NCI-H1694 (cell line): Measurements from ENCODE around the gene NMNAT1.
"Not testable (repeated sequence)": the region's sequence is repeated elsewhere in the genome, so short reads cannot be mapped to it uniquely, and the experiment has no call there.

ENCODE experiments used
- DNase-seq: peaks from one replicate; lab custom pipeline; 2025; lab: John Stamatoyannopoulos, UW

The NMNAT1 gene

DNA sequence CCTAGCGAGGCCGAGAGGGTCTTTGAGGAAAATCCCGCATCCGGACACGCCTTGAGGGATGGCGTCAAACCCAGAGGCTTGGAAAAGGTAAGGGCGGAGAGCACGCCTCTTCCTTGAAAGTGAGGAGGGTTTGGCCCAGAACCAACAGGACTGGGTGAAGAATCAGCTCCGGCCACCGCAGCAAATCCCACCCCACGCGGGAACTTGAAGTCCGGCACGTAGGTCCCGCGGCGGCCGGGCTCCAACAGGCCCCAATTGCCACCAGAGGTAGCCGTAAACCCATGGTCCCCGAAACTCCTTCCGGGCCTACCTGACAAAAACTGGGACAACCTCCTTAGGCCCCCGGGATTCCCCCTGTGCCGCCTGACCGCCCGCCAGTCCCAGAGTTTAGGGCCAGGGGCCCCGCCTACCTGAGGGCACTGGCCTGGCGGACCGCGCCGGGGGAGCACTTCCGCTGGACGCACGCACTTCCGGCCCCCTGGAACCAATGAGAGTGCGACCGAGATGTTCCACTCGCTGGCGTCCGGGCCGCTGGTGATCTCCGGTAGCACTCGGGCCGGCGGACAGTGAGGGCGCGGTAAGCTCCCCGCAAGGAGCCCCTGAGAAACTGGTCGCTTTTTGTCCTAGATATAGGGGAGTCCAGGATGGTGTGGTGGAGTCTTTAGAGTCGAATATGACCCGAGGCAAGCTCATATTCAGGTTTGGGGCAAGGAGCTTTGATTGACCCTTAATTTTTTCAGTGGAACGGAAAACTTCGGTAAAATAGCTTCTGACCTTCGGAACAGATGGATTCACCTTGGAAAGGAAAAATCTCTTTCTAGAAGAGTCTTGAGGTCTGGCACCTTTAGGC lies at the start of gene NMNAT1, which contains the start of gene LZIC:
Gene NMNAT1, plus strand, starts transcription at position 537 of the 850 bp plus-strand sequence. CDS start 28,599 bp downstream, outside the sequence.
Gene LZIC, minus strand, starts transcription at position 453 of the 850 bp plus-strand sequence. CDS start 6,772 bp downstream, outside the sequence.
- peak; percentile 66 for DNase-seq

DNA sequence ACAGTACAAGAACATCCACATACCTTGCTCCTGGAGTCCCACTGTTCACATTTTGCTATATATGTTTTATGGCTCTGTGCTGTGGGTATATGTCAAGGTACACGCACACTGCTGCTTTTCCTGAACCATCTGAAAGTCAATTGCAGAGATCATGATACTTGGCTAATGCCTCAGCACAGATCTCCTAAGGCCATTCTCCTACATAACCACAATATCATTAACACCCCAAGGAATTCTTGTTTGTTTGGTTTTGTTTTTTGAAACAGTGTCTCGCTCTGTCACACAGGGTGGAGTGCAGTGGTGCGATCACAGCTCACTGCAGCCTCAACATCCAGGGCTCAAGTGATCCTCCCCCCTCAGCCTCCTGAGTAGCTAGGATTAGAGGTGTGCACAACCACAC lies 49.2 kb upstream of the NMNAT1 start:
- no peak for DNase-seq

DNA sequence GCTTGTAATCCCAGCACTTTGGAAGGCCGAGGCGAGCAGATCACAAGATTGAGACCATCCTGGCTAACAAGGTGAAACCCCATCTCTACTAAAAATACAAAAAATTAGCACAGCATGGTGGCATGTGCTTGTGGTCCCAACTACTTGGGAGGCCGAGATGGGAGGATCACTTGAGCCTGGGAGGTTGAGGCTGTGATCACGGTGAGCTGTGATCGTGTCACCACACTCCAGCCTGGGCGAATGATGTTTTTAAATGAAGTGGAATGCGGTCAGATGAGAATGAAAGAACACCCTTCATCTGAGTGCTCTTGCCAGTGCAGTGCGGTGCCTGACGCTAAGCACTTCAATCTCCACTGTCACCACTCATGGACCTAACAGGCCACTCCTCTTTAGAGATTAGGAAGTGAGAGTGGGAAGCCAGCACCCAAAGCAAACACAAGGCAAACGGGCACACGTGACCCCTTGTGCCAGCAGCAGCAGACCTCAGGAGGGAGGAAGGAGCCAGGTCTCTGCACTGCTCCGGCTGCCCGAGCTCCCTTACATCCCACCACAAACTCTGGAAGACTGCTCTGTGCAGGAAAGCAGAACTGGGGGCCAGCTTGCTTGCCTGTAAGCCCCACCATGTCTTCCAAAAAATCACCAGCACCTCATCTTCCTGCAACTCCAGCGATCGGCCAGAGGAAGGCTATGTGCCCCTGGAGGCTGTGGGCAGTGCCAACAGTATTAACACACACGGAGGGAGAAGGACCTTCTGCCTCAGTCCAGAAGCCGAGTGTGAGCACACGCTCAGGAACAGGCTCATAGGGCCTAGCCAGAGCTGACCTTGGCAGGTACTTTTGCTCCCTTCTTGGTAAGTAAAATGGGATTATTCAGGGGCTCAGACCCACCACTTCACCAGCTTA lies 42.9 kb upstream of the NMNAT1 start:
- DNase-seq: no peak

DNA sequence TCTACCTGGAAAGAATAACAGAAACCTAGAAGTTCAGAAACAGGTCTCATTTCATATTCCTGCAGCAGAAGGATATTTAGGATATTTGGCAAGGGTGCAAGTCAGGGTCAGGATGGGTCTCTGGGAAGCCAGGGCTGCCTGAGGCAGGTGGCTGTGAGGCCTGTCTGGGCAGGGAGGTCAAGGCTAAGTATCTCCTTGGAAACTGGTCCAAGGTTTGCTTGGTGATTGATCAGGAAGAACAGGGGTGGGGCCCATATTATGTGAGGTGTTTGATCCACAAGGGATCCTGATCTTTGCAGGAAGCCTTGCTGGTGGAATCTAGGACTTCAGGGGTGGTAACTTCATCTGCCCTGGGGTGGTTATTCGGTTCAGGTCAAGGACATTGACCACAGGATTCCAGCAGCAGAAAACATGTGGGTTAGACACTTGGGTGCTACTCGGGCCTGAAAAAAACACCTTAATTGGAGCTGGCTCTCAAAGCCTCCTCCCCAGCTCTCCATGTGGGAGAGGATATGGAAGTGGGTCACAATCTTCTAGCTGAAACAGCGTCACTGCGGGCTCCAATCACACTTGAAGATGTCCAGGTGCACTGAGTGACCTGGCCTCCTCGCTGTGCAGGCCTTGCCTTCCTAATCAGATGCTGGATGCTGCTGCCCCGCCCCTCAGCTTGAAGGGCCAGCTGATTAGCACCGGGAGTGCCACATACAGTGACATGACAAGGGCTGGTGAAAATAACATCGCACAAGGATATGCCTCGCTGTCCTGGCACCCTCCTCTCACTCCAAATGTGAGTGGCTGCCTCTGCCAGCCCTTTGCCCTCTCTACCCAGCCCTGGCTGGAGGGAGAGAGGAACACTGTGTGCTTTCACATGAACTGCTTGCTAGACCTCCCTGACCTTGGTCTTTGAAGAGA lies 41.9 kb upstream of the NMNAT1 start:
- no peak for DNase-seq

DNA sequence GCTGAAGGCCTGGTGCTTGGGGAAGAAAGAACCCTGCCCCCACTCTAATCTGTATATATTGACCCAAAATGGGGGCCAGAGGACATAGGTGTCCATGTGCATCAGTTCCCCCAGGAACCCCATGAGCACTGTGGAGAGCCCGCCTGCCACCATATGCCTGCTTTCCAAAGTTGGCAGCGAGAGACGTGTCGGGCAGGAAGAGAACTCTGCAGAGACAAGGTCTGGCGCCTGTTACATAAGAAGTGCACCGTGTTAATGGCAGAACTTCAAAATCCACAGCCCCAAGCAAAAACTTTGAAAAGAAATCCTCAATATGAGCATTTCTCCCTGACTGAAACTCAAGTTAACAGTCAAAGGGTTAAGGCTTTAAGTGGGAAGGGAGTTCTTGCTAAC lies 41.2 kb upstream of the NMNAT1 start:
- peak; percentile 13 for DNase-seq

DNA sequence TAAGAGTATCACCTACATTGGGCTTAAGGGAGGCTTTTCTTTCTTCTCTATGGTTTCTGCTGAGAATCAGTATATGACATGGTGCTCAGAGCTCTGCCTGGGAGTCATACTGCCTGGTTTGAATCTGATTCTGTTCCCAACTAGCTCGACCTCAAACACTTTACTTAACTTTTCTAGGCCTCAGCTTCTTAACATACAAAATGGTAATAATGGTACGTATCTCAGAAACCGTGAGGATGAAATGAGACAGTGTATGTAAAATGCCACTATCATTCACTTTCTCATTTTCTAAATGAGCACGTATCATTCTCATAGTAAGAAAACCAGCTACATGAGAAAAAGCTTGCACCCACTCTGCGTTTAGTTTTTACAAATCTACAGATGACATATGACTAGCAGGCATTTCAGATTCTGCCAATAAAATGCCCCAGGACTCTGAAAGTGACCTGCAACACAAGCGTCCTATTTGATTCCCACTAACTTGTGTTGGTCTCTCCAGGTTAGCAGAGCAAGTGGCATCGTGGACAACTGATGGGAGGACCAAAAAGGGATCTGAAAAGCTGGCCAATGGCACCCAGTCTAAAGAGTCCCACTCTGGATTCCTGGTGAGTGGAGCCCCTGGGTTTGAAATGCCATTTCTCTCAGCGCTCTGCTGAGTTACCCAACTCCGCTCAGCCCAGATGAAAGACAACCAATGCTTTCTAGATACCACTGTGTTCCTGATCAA lies 39.3 kb upstream of the NMNAT1 start:
- DNase-seq: no peak

DNA sequence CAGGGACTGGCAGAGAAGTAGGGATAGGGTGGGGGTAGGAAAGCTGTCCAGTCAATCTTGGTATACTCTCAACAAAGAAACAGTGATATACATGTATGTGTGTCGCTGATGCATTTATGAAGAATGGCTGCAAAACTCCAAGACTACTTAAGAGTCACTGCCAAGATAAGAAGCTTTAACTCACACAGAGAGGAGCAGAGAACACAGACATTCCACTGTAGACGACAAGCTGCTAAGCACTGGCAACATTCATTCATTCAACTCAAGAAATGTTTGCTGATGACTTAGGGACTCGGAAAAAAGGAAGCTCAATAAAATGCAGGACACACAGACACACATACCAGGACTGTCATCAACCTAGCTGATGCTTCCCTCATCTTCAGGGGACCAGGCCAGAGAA lies 38.7 kb upstream of the NMNAT1 start:
- DNase-seq: no peak

DNA sequence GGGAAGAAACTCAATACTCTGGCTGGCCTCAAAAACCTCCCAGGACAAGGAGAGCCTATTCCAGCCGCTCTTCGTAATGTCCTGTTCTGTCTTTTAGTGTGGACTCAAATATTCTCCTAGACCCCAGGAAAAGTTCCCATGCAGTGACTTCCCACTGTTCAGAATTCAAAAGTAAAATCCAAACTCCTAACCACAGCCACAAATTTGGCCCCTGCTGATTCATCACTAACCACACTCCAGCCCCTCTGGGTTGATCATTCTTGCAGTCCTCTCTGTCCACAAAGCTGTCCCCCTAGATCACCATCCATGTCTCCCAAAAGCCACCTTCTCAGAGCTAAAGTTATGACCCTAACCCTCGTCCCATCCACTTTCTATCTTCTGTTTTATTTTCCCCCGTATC lies 38.3 kb upstream of the NMNAT1 start:
- no peak for DNase-seq

DNA sequence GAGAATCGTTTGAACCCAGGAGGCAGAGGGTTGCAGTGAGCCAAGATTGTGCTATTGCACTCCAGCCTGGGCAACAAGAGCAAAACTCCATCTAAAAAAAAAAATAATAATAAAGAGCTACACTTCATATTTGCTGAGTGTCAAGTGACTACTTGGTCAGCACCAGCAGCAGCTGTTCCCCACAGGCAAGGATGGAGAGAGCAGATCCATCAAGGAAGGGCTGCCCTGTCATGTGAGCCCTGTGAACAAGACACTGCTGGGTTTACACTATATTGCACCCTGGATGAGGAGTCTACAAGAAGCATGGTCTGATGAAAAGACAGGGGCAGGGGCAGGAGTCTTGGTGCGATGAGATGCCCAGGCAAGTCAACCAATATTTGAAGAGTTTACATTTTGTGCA lies 36.8 kb upstream of the NMNAT1 start:
- DNase-seq: no peak

DNA sequence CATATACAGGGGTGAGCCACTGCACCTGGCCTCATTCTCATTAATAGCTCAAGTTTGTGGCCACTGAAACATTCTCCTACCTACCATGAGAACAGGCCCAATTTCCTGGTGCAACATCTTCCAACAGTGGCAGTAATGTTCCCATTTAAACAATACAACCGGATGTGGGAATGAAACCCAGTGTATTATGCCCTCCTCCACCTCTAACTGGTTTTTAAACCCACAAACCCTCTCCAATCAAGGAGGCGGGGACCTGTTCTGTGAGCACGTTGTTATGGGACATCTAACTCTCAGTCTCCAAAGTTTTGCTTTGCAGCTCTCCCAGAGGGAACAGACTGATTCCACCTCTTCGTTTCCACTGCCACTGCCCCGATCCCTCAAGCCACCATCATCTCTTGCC lies 35.8 kb upstream of the NMNAT1 start:
- no peak for DNase-seq

DNA sequence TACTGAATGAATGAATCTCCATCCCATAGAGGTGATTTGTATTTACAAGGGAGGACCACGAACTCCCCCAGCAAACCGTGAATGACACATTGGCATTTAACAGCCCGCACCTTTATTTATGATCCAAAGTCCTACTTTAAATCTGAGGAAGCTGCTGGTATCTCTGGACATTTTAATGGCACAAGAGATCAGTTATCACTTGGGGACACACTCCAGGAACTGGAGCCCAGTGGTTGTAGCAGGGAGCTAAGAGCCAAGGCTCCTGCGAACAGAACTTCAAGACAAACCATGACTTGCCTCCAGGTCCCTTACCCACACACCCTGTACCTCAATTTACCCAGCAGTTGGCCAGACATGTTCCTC lies 34.4 kb upstream of the NMNAT1 start:
- DNase-seq: no peak

DNA sequence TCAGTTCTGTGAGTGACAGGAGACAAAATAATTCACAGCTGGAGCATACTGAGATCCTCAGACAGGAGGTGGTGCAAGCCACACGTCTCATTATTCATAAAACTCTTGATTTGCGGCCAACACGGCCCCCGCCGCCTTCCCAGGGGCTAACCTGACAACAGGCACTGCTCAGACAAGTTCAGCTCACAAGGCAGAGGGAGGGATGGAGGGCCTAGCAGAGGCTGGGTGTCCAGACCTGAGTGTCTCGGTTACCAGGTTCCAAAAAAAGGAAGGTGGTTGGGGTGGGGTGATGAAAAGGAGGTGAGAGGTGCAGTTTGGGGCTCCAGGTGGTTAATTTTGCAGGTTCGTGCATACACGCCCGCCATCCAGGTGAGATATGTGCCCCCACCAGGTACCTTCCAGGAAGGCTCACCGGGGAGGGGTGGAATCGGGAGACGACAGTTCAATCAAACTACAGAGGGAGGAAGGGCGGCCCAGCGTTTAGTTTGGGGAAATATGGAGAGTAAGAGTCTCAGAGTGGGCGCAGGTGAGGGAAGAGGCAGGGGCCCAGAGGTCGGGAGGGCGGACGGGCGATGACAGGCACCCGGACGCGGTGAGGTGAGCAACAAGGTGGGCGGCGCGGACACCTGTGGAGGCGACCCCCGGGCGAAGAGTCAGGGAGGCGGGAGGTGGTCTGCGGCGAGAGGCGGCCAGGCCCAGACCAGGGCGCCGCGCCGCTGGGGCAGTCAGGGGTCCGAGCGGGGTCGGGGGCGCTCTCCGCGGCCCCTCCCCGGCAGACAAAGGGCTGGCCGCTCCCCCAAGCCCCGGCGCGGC lies 33.8 kb upstream of the NMNAT1 start:
- DNase-seq: peak; percentile 9

DNA sequence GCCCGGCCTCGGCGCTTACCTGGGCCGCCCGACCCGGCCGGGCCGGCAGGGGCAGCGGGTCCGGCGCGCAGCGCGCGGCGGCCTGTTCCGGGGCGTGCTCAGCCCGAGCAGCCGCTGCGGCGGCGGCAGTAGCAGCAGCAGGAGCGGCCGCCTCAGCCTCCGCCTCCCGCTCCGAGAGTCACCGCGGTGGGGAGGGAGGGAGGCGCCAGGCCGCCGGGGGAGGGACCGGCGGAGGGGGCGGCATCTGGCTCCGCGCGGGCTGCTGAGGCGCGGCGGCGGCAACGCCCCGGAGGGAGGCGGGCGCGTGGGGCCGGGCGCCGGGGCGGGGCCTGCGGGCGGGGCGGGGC lies 33.2 kb upstream of the NMNAT1 start, which contains the start of gene CTNNBIP1:
Gene CTNNBIP1, minus strand, starts transcription at position 194 of the 347 bp plus-strand sequence. CDS start 38,205 bp downstream, outside the sequence.
- no peak for DNase-seq

DNA sequence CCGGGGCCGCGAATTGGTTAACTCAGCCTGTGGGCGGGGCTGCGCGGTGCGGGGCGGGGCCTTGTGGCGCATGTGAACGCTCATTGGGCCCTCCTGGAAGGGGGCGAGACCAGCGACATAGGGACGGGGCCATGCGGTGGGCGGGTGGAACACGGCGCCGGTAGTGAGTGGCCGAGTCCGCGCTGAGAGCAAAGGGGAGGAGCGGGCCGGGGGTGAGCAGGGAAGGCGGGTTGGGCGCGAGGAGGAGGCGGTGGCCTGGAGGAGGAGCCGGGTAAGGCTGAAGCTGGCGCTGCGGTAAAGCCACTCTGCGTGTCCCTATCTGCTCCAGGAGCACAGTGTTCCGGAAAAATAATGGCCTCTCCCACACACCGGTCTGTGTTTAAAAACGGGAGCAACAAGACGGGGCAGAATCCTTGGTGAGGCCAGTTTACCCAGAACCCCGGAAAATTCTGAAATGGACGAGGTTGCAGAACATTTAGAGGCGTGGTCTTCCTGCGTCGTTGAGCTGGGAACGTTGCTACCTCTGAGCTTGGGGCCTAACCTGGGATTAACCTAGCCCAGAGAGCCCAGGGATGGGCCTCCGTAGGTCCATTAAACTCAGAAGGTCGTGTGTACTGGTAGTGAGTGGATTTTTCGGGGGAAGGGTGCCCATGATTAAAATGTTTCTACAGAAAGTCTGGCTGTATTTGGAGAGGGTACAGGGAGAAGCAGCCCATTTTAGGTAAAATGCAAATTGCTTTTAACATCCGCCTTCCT lies 32.7 kb upstream of the NMNAT1 start:
- DNase-seq: peak; percentile 90

DNA sequence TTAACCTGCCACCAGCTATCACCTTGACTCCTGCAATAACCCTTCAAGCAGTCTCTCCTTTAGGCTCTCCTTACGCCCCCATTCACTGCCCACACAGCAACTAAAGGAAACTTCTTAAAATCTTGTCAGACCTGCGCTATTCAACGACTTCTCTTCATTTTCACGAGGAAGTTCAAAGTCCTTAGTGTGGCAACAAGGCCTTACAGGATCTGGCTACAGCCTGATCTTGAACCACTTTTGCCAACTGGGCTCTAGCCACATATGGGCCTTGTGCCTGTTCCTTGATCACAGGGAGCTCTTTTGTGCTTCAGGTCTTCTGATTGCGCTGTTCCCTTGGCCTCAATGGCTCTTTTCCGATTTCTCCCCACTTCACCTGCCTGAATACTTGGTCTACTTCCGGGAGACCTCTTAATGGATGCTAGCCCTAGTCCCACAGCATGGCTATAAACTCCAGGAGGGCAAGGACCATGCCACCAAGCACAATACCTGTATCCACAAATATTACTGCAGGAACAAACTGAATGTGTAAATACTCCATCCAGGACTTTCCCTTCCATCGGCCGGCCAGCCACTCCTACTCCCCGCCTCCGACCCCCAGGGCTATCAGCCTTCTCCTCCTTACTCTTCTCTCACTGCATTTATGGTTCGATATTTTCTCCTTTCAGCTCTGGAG lies 30.9 kb upstream of the NMNAT1 start:
- DNase-seq: no peak

DNA sequence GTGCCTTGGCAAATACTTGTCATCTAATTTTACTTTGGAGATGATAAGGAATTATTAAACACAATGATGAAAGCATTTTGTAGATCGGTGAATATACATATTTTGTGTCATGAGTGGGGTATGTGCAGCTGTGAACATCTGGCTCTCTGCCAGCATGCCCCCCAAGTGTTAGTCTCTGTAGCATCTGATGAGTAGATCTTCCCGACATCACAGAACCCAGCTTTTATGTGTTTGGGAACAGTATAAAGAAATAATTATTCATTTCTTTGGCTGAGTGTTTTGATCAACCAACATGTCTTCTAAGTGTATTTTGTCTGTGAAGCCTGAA lies 28.7 kb upstream of the NMNAT1 start:
- DNase-seq: no peak

DNA sequence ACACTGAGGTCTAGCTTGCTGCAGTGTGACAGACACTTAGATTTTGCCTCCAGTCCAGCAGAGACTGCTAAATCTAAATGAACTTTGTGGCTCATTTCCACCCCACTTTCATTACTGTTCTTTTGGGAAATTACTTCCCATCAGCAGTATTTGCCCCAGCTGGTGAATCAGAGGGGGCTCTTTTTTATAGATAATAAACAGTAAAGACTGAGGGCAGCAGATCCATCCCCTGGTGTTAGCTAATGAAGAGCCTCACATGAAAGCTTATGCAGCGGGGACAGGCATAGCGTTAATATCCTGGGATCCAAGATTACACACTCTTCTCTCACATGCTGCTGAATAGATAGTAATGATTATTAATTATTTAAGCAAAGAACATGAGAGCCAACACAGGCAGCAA lies 26.8 kb upstream of the NMNAT1 start:
- DNase-seq: no peak

DNA sequence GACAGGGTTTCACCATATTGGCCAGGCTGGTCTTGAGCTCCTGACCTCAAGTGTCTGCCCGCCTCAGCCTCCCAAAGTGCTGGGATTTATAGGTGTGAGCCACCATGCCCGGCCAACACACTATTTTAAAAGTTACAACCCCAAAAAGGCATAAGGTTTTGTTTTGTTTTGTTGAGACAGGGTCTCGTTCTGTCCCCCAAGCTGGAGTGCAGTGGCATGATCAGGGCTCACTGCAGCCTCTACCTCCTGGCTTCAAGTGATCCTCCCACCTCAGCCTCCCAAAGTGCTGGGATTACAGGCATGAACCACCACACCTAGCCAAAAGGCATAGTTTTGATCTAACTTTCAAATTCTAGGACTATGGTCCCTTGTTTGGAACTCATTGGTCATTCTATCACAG lies 25.8 kb upstream of the NMNAT1 start:
- not testable (repeated sequence) for DNase-seq

DNA sequence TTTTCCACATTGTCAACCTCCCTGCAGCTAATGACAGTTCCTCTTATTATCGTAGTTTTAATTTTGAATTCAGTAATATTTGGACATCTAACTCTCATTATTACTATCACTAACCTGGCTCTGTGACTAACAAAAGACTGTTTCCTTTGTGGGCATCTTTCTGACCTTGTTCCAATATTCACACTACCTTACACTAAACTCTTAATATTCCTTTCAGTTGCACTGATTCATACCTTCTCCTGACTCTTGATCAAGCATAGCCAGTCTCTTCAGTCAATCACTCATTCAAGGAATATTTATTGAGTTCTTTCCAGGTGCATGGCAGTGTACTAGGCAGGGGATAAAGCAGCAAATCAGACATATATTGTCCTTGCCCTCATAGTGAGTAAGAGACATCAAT lies 25.4 kb upstream of the NMNAT1 start:
- no peak for DNase-seq
